ENCODE data around the gene TWIST2.

The TWIST2 gene

DNA sequence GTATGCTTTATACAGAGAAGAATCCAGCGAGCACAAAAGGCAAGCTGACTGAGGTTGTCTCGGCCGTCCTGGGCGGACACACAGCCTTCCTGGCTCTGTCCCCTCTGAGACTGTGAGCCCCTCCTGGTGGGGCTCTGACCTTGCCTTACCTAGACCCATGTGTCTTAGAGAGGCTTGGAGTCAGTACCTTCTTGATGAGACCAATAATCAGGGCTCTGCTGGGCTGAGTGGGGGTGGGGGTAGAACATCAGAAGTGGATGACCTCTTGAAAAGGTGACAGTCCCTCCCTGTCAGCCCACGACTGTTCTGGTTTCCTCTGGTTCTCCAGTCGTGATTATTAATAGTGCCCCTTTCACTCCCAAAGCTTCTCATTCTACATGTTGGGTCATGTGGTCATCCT lies 31.2 kb downstream of the TWIST2 start:
- TF ChIP-seq, protein P1, sequence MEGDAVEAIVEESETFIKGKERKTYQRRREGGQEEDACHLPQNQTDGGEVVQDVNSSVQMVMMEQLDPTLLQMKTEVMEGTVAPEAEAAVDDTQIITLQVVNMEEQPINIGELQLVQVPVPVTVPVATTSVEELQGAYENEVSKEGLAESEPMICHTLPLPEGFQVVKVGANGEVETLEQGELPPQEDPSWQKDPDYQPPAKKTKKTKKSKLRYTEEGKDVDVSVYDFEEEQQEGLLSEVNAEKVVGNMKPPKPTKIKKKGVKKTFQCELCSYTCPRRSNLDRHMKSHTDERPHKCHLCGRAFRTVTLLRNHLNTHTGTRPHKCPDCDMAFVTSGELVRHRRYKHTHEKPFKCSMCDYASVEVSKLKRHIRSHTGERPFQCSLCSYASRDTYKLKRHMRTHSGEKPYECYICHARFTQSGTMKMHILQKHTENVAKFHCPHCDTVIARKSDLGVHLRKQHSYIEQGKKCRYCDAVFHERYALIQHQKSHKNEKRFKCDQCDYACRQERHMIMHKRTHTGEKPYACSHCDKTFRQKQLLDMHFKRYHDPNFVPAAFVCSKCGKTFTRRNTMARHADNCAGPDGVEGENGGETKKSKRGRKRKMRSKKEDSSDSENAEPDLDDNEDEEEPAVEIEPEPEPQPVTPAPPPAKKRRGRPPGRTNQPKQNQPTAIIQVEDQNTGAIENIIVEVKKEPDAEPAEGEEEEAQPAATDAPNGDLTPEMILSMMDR (IDR thresholded peaks at IDR 0.05; ENCODE audit: extremely low read depth, insufficient read depth, missing control alignments) = no peak
- DNase-seq (ENCODE audit: low spot score) = no peak
- in situ Hi-C loops (cut with MboI; ENCODE audit: low pct_unique_long_range_greater_than_20kb, low sequenced_read_pairs, unreplicated experiment) = no loop called here

DNA sequence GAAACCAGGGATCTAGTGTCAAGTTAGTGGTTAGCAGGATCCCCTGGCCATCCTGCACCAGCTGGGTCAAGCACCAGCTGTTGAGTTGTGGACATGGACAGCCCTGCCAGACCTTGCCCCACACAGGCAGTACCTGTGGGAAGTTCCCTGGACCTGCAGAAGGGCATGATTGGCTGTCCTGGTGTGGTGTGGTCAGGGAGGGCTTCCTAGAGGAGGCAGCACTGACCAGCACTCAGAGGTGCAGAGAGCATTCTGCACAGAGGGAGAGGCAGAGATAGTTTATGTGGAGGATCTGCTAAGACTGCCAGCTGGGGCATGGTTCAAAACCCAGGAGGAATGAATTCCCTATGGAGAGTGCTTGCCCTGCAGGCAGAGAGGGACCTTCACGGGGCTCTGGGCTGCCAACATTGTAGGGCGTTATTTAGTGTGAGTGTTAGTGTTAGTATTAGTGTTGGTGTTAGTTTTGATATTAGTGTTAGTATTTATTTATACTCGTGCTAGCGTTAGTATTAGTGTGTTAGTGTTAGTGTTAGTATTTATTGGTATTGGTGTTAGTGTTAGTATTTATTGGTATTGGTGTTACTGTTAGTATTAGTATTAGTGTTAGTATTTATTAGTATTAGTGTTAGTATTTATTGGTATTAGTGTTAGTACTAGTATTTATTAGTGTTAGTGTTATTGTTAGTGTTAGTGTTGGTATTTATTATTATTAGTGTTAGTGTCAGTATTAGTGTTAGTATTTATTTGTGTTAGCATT lies 31.9 kb downstream of the TWIST2 start:
- TF ChIP-seq, protein P1 (IDR thresholded peaks at IDR 0.05; ENCODE audit: extremely low read depth, insufficient read depth, missing control alignments) = no peak
- no peak for DNase-seq (ENCODE audit: low spot score)

DNA sequence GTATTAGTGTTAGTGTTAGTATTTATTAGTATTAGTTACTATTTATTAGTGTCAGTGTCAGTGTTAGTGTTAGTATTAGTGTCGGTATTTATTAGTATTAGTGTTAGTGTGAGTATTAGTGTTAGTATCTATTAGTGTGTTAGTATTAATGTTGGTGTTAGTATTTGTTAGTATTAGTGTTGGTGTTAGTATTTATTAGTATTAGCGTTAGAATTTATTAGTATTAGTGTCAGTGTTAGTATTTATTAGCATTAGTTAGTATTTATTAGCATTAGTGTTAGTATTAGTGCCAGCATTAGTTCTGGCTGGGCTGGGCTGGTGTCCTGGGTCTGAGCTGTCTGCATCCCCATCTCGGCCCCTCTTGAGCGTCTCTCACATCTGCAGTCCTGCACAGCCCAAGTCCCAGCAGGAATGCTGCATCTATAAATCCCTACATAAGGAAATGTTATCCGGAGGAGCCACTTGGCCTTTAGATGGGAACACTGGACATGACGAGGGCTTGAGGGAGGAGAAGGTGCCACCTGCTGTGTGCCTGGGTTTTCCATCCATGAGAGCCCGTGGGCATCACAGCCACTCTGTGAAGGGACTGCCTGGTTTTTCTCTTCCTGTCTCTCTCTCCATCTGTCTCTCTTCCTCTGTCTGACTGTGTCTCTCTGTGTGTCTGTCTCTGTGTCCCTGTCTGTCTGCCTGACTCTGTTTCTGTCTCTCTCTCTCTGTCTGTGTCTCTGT lies 33.6 kb downstream of the TWIST2 start:
- DNase-seq (ENCODE audit: low spot score) = no peak
- TF ChIP-seq, protein P1 (IDR thresholded peaks at IDR 0.05; ENCODE audit: extremely low read depth, insufficient read depth, missing control alignments) = no peak
- in situ Hi-C loops (cut with MboI; ENCODE audit: low pct_unique_long_range_greater_than_20kb, low sequenced_read_pairs, unreplicated experiment) = no loop called here

More for the DNA sequence above, 31.9 kb downstream of the TWIST2 start:
- in situ Hi-C loops (cut with MboI; ENCODE audit: low pct_unique_long_range_greater_than_20kb, low sequenced_read_pairs, unreplicated experiment) = no loop called here

DNA sequence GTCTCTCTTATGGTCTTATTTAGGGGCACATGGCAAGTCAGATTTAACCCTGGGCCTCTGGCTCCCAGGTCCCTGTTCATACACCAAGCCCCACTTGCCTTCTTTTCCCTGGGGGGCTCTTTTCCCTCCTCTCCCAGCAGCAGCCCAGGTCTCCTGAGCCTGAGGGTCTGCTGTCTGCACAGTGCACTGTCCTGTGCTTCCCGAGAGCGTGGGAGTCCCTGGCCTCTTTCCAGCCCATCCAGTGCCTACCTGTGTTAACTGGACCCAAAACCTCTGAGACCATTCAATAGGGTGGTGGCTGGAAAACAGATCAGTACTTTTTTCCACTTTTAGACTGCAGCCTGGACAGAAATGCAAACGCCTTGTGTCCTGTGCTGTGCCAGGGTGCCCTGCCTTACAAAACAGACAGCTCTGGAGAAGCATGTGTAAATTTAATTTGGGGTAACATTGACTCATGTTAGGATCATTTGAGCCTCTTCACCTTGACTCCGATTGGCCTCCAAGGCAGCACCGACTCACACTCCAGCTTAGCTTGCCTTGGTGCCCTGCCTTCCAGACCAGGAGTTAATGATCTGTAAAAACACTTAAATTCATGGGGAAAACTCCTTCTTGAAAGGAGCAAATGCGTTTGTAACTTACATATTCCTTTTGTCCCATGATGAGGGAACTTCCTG lies 34.3 kb downstream of the TWIST2 start:
- DNase-seq (ENCODE audit: low spot score) = no peak
- in situ Hi-C loops (cut with MboI; ENCODE audit: low pct_unique_long_range_greater_than_20kb, low sequenced_read_pairs, unreplicated experiment) = no loop called here
- TF ChIP-seq, protein P1 (IDR thresholded peaks at IDR 0.05; ENCODE audit: extremely low read depth, insufficient read depth, missing control alignments) = no peak

DNA sequence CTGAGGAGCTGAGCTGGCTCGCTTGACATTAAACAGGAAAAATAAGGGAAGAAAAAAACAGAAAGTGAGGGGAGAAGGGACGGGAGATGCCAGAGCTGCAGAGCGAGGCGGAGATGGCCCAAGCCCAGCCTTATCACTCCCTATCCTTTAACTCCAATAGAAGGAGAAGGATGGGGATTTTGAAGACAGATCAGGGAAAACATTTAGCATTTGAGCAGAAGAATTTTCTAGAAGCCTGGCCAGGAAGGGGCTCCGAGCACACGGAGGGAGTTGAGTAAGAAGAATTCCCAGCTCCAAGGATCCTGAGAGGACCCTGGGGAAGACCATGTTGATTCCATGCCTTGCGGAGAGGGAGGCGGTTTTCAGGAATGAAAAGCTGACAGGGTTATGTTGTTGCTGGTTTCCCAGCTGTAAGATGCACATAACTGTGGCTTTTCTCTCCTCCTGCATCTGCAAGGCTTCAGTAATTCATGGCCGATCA lies 35.6 kb downstream of the TWIST2 start:
- TF ChIP-seq, protein P1 (IDR thresholded peaks at IDR 0.05; ENCODE audit: extremely low read depth, insufficient read depth, missing control alignments) = no peak
- no peak for DNase-seq (ENCODE audit: low spot score)
- in situ Hi-C loops (cut with MboI; ENCODE audit: low pct_unique_long_range_greater_than_20kb, low sequenced_read_pairs, unreplicated experiment) = no loop called here

DNA sequence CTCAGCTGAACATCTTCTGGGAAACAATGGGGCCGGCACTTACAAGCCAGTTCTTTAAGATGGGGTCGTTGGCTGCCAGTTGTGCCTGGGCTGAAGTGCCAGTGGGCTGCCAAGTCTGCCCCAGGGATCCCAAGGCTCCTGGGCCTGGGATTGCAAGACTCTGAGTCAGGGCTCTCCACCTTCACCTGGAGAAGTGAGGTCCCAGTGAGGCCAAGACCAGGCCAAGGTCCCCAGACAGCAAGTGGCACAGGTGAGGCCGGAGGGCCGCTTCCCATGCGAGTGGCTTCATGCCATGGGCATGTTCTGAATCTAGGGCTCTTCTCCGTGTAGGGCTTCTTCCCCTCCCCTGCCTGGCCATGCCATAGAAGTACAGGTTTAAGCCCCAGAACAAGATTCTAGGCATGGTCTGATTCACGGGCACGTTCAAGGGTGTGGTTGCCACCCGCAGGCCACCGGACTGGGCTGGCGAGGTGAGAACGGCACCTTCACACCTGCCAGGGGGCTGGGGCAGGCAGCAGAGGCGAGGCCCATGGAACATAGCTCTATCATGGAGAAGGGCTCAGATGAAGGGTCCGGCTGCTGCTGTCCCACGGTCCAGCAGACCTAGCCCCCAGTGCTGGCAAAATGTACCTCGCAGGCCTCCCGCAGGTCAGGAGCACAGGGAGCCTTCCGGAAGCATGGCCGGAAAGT lies 36.4 kb downstream of the TWIST2 start:
- DNase-seq (ENCODE audit: low spot score) = no peak
- in situ Hi-C loops (cut with MboI; ENCODE audit: low pct_unique_long_range_greater_than_20kb, low sequenced_read_pairs, unreplicated experiment) = no loop called here
- TF ChIP-seq, protein P1 (IDR thresholded peaks at IDR 0.05; ENCODE audit: extremely low read depth, insufficient read depth, missing control alignments) = no peak
